BJ (cell line): Measurements from ENCODE around the gene COL16A1. TPM values are rescaled to one million over a fixed set of nuclear protein-coding genes. Genes with fewer than 3 reads are reported as not detected.

ENCODE experiments used
- CTCF ChIA-PET: fragments of 350-600 bp; formaldehyde crosslinking; extraction: SDS; loops from one replicate; lab custom pipeline; 2021; ENCODE audit warnings: antibody characterized with exemption, inconsistent platforms; lab: Yijun Ruan, JAX
- POLR2A ChIA-PET: fragments of 300-600 bp; sonication (Branson Sonifier 250); formaldehyde crosslinking; extraction: SDS; loops from one replicate; lab custom pipeline; 2021; ENCODE audit warnings: antibody characterized with exemption; lab: Charles Lee
- DNase-seq: peaks from one replicate; pipeline ENCODE4 v3.0.0-alpha.2; 2011; ENCODE audit warnings: low read depth
- H3K27me3 ChIP-seq: 2 replicates; pipeline ENCODE4 v1.6.0; 2011; ENCODE audit warnings: low read length; ENCODE audit not compliant: control insufficient read depth, insufficient read depth
- H3K36me3 ChIP-seq: 2 replicates; pipeline ENCODE4 v1.5.1; 2011; ENCODE audit warnings: low read length; ENCODE audit not compliant: control insufficient read depth, insufficient read depth
- H3K4me3 ChIP-seq: 2 replicates; pipeline ENCODE4 v1.5.1; 2011; ENCODE audit warnings: low read depth, mild to moderate bottlenecking, control low read depth, low read length
- polyA plus RNA-seq: library from polyadenylated mRNA; depleted of rRNA; stranded (reverse); fragments of >200 nt; gene quantifications from 2 replicates; pipeline ENCODE4 v1.2.3, GENCODE V29; 2011
- TF ChIP-seq, protein P1 (sequence below): IDR thresholded peaks from 2 replicates; pipeline ENCODE4 v1.5.1; 2011; ENCODE audit warnings: low read depth, mild to moderate bottlenecking, control low read depth, inconsistent platforms, low read length, moderate library complexity; ENCODE audit not compliant: insufficient read depth

The COL16A1 gene
- polyA plus RNA-seq, 1 experiment: 123 TPM

DNA sequence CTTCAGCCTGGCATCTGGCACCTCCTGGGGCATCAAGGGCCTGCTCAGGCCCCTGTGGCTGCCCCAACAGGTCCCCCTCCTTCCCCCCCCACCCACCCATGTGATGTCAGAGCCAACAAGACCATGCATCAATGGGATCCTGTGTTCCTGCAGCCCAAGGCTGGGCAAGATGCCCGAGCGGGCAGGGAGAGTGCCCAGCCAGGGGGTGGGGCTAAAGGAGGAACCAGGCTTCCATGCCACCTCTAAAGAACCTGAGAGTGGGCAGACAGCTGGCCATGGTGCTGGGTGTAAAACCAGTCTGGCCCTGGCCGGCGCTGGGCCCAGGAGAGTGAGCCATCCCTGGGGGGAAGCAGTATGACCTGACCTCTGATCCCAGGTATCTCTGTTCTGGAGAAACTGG lies 7.6 kb downstream of the COL16A1 start:
- no peaks in the 10 kb centered on the region for H3K27me3 ChIP-seq
- POLR2A ChIA-PET: interaction anchor here (0.7 kb wide), 1 partner anchor 15 kb away, joined by 9 read pairs; no protein-coding TSS in a partner anchor
- H3K4me3 ChIP-seq: no peak overlapping the region
- no peak for DNase-seq
- peaks cover 56% of the 10 kb centered on the region for H3K36me3 ChIP-seq
- CTCF ChIA-PET: interaction anchor here (0.8 to 1.1 kb wide), 2 partner anchors 18 to 19 kb away, joined by 3 read pairs; no protein-coding TSS in a partner anchor
- TF ChIP-seq, protein P1, sequence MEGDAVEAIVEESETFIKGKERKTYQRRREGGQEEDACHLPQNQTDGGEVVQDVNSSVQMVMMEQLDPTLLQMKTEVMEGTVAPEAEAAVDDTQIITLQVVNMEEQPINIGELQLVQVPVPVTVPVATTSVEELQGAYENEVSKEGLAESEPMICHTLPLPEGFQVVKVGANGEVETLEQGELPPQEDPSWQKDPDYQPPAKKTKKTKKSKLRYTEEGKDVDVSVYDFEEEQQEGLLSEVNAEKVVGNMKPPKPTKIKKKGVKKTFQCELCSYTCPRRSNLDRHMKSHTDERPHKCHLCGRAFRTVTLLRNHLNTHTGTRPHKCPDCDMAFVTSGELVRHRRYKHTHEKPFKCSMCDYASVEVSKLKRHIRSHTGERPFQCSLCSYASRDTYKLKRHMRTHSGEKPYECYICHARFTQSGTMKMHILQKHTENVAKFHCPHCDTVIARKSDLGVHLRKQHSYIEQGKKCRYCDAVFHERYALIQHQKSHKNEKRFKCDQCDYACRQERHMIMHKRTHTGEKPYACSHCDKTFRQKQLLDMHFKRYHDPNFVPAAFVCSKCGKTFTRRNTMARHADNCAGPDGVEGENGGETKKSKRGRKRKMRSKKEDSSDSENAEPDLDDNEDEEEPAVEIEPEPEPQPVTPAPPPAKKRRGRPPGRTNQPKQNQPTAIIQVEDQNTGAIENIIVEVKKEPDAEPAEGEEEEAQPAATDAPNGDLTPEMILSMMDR: no peak

DNA sequence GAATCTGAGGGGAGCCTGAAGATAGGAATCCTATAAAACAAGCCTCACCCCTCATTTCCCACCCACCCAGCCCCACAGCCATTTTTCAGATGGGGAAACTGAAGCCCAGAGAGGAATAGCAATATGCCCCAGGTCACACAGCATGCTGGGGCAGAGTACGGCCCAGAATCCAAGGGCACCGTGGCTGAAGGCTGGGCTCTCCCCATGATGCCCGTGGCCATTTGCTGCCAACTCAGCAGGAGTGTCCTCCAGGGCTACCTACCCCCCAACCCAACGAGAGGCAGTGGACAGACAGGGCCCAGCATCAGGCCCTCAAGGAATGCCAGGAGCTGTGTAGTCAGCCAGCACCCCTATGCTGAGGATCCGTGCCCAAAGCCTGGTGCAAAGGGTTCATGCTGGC lies 8.5 kb downstream of the COL16A1 start:
- Histone ChIP-seq H3K27me3 (no peaks in the 10 kb centered on the region), H3K4me3 (no peak overlapping the region), H3K36me3 (peaks cover 62% of the 10 kb centered on the region)
- TF ChIP-seq, protein P1: no peak
- no peak for DNase-seq
- POLR2A ChIA-PET: no interaction called here
- CTCF ChIA-PET: interaction anchor here (0.7 to 4.0 kb wide), 2 partner anchors 10 to 20 kb away, joined by 3 to 13 read pairs; no protein-coding TSS in a partner anchor

DNA sequence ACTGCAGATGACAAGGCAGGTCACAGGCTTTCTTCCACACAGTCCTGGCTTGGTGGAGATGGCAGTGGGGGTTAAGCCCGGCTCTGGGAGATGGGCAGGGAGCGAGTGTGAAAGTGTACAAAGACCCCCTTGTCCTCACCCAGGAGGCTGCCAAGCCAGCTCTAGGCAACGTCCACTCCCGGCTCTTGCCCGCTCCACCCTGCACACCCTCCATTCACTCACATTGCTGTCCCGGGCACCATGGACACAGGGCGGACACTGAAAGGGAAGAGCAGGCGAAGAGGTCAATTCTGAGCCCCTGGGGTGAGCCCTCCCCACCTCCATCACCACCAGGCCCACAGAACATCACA lies 8.9 kb downstream of the COL16A1 start:
- no peak for DNase-seq
- ChIA-PET CTCF (interaction anchor here (1.1 to 4.0 kb wide), 2 partner anchors 21 to 63 kb away, joined by 3 to 13 read pairs; no protein-coding TSS in a partner anchor), POLR2A (no interaction called here)
- H3K27me3 ChIP-seq: no peaks in the 10 kb centered on the region
- H3K4me3 ChIP-seq: no peak overlapping the region
- TF ChIP-seq, protein P1: no peak
- H3K36me3 ChIP-seq: peaks cover 62% of the 10 kb centered on the region

DNA sequence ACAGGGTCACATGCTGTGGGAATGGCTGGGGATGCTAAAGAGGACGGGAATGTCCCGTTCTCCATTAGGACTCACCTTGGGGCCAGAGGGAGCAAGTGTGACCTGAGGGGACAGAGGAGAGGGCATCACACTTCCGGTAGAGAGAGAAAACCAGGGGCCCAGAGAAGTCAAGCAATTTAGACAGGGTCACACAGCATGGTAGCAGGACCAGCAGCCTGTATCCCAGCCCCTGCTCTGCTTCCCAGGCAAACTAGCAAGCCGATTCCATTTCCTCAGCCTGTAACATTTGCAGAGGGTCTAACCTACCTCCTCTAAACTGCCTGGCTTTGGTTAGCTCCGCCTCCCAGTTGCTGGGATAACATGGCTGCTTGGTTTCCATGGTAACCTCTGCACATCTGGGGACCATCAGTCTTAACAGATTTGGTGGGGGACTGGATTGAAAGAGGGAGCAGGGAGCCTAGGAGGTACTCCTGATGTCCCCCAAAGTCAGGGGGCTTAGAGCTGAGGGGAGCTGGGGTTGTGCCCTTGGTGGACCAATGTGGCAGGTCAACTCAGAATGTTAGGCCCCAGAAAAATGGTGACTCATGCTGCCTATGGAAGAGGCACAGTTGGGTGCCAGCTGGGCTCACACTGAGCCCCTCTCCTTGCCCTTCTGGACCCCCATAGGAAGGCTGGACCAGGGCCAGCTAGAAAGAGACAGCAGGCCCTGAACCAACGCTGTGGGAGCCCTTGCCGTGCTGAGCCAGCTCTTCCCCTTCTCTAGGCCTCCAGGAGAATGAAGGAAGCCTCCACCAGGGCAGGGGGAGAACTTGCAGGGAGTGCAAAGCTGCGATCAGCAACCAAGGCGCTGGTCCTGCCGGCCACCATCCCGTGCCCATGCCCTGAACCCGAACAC lies 9.5 kb downstream of the COL16A1 start:
- H3K4me3 ChIP-seq: no peak overlapping the region
- TF ChIP-seq, protein P1: no peak
- ChIA-PET CTCF (interaction anchor here (1.1 to 4.0 kb wide), 4 partner anchors 11 to 64 kb away, joined by 3 to 13 read pairs (median 4); no protein-coding TSS in a partner anchor), POLR2A (no interaction called here)
- DNase-seq: no peak
- H3K27me3 ChIP-seq: no peaks in the 10 kb centered on the region
- H3K36me3 ChIP-seq: peaks cover 59% of the 10 kb centered on the region

DNA sequence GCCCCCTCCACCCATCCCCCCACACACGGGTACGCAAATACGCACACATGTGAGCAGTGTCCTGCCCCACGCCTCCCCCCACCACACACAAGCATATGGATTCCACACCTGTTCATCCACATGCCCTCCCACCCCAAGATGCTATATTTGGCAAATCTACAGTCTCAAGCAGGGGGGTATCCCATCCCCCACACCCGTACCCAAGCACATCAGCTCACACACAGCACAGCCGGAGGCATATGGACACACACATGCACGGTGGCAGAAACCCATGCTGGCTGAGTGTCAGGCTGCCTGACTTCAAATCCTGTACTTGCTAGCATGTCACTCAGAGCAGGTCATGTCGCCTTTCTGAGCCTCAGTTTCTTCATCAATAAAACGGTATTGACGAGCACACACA lies 10.6 kb downstream of the COL16A1 start:
- no peak for DNase-seq
- no peaks in the 10 kb centered on the region for H3K27me3 ChIP-seq
- TF ChIP-seq, protein P1: no peak
- no peak overlapping the region for H3K4me3 ChIP-seq
- POLR2A ChIA-PET: no interaction called here
- CTCF ChIA-PET: interaction anchor here (1.3 to 4.0 kb wide), 3 partner anchors 12 to 22 kb away, joined by 3 to 13 read pairs (median 4); no protein-coding TSS in a partner anchor
- peaks cover 61% of the 10 kb centered on the region for H3K36me3 ChIP-seq
